HL-60 (cell line): Measurements from ENCODE around the gene GATA1.

ENCODE experiments used
- DNase-seq, 2 experiments: peaks; one replicate each; pipeline ENCODE4 v3.0.0-alpha.2; 2010 to 2020; ENCODE audit warnings: low read depth in 1 of 2, low spot score in 1 of 2
- H3K27ac ChIP-seq: fragments of 250-450 bp; sonication (Bioruptor Pico); replicated peaks from 2 replicates; pipeline ENCODE4 v1.5.1; 2020; ENCODE audit warnings: mild to moderate bottlenecking, moderate library complexity
- H3K27me3 ChIP-seq: fragments of 250-450 bp; sonication (Bioruptor Pico); 2 replicates; pipeline ENCODE4 v1.5.1; 2021; ENCODE audit warnings: mild to moderate bottlenecking, moderate library complexity; ENCODE audit not compliant: insufficient read depth, poor library complexity, severe bottlenecking
- H3K4me3 ChIP-seq: replicated peaks from 2 replicates; pipeline ENCODE4 v1.5.1; 2011; ENCODE audit warnings: mild to moderate bottlenecking, control low read depth, low read length; ENCODE audit not compliant: insufficient read depth
- CTCF ChIP-seq: IDR thresholded peaks from one replicate; pipeline ENCODE4 v1.5.1; 2011; ENCODE audit warnings: low read length, control low read depth, inconsistent platforms; ENCODE audit not compliant: insufficient read depth
- GABPA ChIP-seq: IDR thresholded peaks from 2 replicates; pipeline ENCODE4 v1.6.1; 2012; ENCODE audit warnings: low read depth
- POLR2AphosphoS5 ChIP-seq: IDR thresholded peaks from 2 replicates; pipeline ENCODE4 v1.6.1; 2012; ENCODE audit warnings: low read depth
- REST ChIP-seq: IDR thresholded peaks from 2 replicates; pipeline ENCODE4 v1.6.1; 2012; ENCODE audit warnings: low read depth; ENCODE audit not compliant: insufficient replicate concordance
- SPI1 ChIP-seq: IDR thresholded peaks from 2 replicates; pipeline ENCODE4 v1.6.1; 2012; ENCODE audit warnings: low read depth, mild to moderate bottlenecking, borderline replicate concordance

GATA1 gene

GRCh38 chrX:48785186-48785539 is 1.2 kb upstream of the GATA1 start:
- no peaks in the 10 kb centered on the region for H3K27me3 ChIP-seq
- H3K4me3 ChIP-seq: no peak overlapping the region
- DNase-seq: no peak
- TF ChIP-seq SPI1: no peak
- TF ChIP-seq REST: no peak
- TF ChIP-seq POLR2AphosphoS5: no peak
- TF ChIP-seq GABPA: no peak
- no peak for TF ChIP-seq CTCF
- no peak overlapping the region for H3K27ac ChIP-seq

GRCh38 chrX:48785540-48786214 is 713 bp upstream of the GATA1 start:
- DNase-seq: no peak
- no peak overlapping the region for H3K4me3 ChIP-seq
- no peaks in the 10 kb centered on the region for H3K27me3 ChIP-seq
- no peak overlapping the region for H3K27ac ChIP-seq
- TF ChIP-seq SPI1: no peak

GRCh38 chrX:48786825-48787504 is 575 bp downstream of the GATA1 start:
- Histone ChIP-seq H3K27ac (no peak overlapping the region), H3K27me3 (no peaks in the 10 kb centered on the region), H3K4me3 (no peak overlapping the region)
- TF ChIP-seq POLR2AphosphoS5 (no peak), CTCF (no peak), REST (no peak), GABPA (no peak), SPI1 (no peak)
- no peak for DNase-seq

- no peak for DNase-seq
- Histone ChIP-seq H3K4me3 (no peak overlapping the region), H3K27me3 (no peaks in the 10 kb centered on the region), H3K27ac (no peak overlapping the region)
- TF ChIP-seq CTCF (no peak), SPI1 (no peak), GABPA (no peak), POLR2AphosphoS5 (no peak), REST (no peak)
Measured at GRCh38 chrX:48787505-48788443, 1.4 kb downstream of the GATA1 start.
